Activated T-helper 17 cell treated with anti-CD3 and anti-CD28 coated beads, Interleukin-2, amount 50 U/mL, for 72 hours (primary cell): ENCODE measurements around the gene CALM3. TPM values are rescaled to one million over a fixed set of nuclear protein-coding genes. Genes with fewer than 3 reads are reported as not detected.
A peak's percentile ranks its signal among the peaks of the same experiment; 100 is the strongest.
"Not testable (repeated sequence)": the region's sequence is repeated elsewhere in the genome, so short reads cannot be mapped to it uniquely, and the experiment has no call there.

ENCODE experiments used
- ATAC-seq: fragments of 150-1000 bp; cut with Tn5 transposase; replicated peaks from 2 replicates; pipeline ENCODE4 v1.10.0; 2021; ENCODE audit warnings: mild to moderate bottlenecking, moderate library complexity
- H3K27ac Mint-ChIP-seq: one replicate; pipeline ENCODE4 v1.8.0; 2022; ENCODE audit warnings: mixed read lengths
- H3K27me3 Mint-ChIP-seq: one replicate; pipeline ENCODE4 v1.8.0; 2022; ENCODE audit warnings: mixed read lengths
- H3K36me3 Mint-ChIP-seq: one replicate; pipeline ENCODE4 v1.8.0; 2022; ENCODE audit warnings: low read depth, mild to moderate bottlenecking, mixed read lengths
- H3K4me1 Mint-ChIP-seq: one replicate; pipeline ENCODE4 v1.8.0; 2022; ENCODE audit warnings: mixed read lengths
- H3K4me3 Mint-ChIP-seq: one replicate; pipeline ENCODE4 v1.8.0; 2022; ENCODE audit warnings: mild to moderate bottlenecking, mixed read lengths
- H3K9me3 Mint-ChIP-seq: one replicate; pipeline ENCODE4 v1.8.0; 2022; ENCODE audit warnings: mixed read lengths
- total RNA-seq, 2 donors: library from RNA; stranded (reverse); gene quantifications; one replicate each; pipeline ENCODE4 v1.2.3, GENCODE V29; 2022

The CALM3 gene
- total RNA-seq: 100 to 1,000 TPM; 313 to 323 TPM

DNA sequence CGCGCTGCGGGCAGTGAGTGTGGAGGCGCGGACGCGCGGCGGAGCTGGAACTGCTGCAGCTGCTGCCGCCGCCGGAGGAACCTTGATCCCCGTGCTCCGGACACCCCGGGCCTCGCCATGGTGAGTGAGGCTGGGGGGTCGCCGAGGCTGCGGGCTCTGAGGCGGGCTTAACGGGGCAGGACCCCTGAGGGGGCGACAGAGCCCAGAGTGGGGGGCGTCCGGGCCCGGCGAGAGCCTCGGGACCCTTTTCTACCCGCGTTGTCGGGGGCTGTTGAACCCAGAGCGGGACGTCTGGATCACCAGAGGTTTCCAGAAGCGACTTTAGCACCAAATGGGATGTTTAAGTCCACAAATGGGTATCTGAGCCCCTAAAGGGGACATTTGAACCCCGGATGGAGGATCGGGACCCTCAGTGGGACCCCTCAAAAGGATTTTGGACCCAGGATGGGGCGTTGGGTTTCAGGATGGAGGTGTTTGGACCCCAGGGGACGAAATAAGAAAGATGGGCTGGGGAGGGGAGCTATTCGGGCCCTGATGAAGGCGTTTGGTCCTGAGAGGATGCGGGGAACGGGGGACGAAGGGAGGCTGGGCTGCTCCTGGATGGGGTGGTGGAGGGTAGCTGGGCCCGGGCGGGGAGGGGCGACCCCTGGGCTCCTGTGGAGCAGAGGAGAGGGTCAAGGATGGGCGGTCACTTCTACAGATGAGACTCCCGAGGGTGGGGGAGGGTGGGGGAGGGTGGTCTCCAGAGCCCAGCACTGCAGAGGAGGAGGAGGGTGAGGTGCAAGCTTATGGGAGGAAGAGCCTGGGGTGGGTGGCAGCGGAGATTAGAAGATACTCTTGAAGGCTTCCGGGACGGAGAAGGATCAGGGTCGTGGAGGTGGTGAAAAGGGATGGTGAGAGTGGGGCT is at the start of gene CALM3:
Gene CALM3, plus strand, starts transcription at position 13 of the 907 bp plus-strand sequence. Its CDS starts 105 bp downstream, at position 118.
- H3K36me3 Mint-ChIP-seq: peaks cover 55% of the 10 kb centered on the region
- H3K9me3 Mint-ChIP-seq: no peaks in the 10 kb centered on the region
- no peaks in the 10 kb centered on the region for H3K27me3 Mint-ChIP-seq
- no peak for ATAC-seq
- peak within 1 kb of the TSS; percentile 98 for H3K4me3 Mint-ChIP-seq
- H3K27ac Mint-ChIP-seq: peak within 1 kb of the TSS; percentile 100
- peaks cover 15% of the 10 kb centered on the region for H3K4me1 Mint-ChIP-seq

DNA sequence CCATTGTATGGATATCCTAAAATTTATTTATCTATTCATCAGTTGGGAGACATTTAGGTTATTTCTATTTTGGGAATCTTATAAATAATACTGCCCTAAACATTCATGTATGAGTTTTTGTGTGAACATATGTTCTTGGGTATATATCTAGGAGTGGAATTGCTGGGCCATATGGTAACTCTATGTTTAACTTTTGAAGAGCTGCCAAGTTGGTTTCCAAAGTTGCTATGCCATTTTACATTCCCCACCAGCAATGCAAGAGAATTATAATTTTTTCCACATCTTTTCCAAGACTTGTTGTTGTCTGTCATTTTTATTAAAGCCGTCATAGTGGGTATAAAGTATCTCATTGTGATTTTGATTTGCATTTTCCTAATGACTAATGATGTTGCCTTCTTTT is 48.2 kb upstream of the CALM3 start:
- H3K36me3 Mint-ChIP-seq: no peaks in the 10 kb centered on the region
- no peak overlapping the region for H3K27ac Mint-ChIP-seq
- peaks cover 11% of the 10 kb centered on the region for H3K9me3 Mint-ChIP-seq
- no peaks in the 10 kb centered on the region for H3K4me1 Mint-ChIP-seq
- no peak for ATAC-seq
- H3K4me3 Mint-ChIP-seq: no peak overlapping the region
- peaks cover 6% of the 10 kb centered on the region for H3K27me3 Mint-ChIP-seq

DNA sequence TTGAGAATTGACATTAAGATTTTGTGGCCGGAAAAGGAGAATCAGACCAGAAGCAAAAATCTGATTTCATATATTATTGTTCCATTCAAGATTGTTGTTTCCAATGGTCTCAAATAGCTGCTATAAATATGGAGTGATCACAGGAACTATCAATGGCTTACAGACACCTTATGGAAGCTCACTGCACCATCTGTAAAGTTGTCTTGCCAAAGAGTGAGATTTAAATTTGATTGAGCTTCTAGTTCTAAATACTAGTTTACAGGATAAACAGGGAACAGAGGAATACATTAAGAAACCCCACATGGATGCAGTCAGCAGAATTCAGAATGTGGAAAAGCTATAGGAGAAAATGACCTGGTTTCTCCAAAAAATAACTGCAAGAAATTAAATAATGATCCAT is 47.0 kb upstream of the CALM3 start:
- Mint-ChIP-seq H3K36me3 (no peaks in the 10 kb centered on the region), H3K27ac (no peak overlapping the region), H3K27me3 (peaks cover 6% of the 10 kb centered on the region), H3K4me1 (no peaks in the 10 kb centered on the region), H3K4me3 (no peak overlapping the region), H3K9me3 (peaks cover 11% of the 10 kb centered on the region)
- ATAC-seq: no peak

DNA sequence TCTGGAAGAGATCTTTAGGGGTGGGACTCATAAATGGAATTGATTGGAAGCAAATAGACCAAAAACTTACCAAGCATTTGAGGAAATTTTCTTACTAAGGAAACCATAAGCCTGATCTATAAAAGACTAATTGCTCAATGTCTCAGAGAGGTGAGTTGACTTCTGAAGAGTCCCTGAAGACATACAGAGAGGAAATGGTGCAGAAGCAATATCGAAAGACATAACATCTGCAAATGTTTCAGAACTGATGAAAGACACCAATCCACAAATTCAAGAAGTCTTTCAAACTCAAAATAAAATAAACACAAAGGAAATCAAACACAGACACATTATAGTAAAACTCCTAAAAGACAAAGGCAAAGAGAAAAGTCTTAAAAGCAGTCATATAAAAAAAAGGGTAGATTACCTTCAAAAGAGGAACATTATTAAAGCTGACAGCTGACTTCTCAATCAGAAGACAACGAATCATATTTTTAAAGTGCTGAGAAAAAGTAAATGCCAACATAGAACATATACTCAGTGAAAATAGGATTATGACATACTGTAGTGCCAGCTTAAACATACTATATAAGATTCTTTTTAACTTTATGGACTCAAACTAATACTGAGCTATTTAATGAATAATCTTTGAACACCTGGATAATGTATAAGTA is 45.4 kb upstream of the CALM3 start:
- no peak overlapping the region for H3K27ac Mint-ChIP-seq
- peaks cover 4% of the 10 kb centered on the region for H3K27me3 Mint-ChIP-seq
- H3K4me1 Mint-ChIP-seq: no peaks in the 10 kb centered on the region
- peaks cover 8% of the 10 kb centered on the region for H3K9me3 Mint-ChIP-seq
- no peaks in the 10 kb centered on the region for H3K36me3 Mint-ChIP-seq
- ATAC-seq: no peak
- no peak overlapping the region for H3K4me3 Mint-ChIP-seq

GRCh38 chr19:46556471-46556870 is 44.7 kb upstream of the CALM3 start:
- not testable (repeated sequence) for H3K4me3 Mint-ChIP-seq, H3K4me1 Mint-ChIP-seq, H3K27me3 Mint-ChIP-seq, ATAC-seq, H3K36me3 Mint-ChIP-seq, H3K27ac Mint-ChIP-seq, H3K9me3 Mint-ChIP-seq

DNA sequence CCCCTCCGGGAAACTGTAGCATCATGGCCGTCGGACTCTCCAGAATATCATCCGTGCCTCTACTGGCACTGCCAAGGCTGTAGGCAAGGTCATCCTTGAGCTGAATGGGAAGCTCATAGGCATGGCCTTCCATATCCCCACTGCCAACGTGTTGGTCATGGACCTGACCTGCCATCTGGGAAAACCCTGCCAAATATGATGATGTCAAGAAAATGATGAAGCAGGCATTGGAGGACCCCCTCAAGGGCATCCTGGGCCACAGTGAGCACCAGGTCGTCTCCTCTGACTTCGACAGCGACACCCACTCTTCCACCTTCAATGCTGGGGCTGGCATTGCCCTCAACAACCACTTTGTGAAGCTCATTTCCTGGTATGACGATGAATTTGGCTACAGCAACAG is 41.9 kb upstream of the CALM3 start:
- Mint-ChIP-seq H3K4me1 (peaks cover 6% of the 10 kb centered on the region), H3K27me3 (peaks cover 3% of the 10 kb centered on the region), H3K27ac (no peak overlapping the region), H3K9me3 (no peaks in the 10 kb centered on the region), H3K36me3 (no peaks in the 10 kb centered on the region), H3K4me3 (no peak overlapping the region)
- ATAC-seq: no peak

- not testable (repeated sequence) for H3K4me1 Mint-ChIP-seq, H3K36me3 Mint-ChIP-seq, ATAC-seq, H3K27me3 Mint-ChIP-seq, H3K9me3 Mint-ChIP-seq, H3K27ac Mint-ChIP-seq, H3K4me3 Mint-ChIP-seq
These were observed 41.5 kb upstream of the CALM3 start for GRCh38 chr19:46559675-46560074.

- Mint-ChIP-seq H3K27ac (peak overlapping the region; percentile 26), H3K4me1 (peaks cover 9% of the 10 kb centered on the region), H3K9me3 (no peaks in the 10 kb centered on the region), H3K36me3 (no peaks in the 10 kb centered on the region), H3K4me3 (no peak overlapping the region), H3K27me3 (no peaks in the 10 kb centered on the region)
- ATAC-seq: no peak
These were observed 36.4 kb upstream of the CALM3 start for GRCh38 chr19:46564701-46565100.

DNA sequence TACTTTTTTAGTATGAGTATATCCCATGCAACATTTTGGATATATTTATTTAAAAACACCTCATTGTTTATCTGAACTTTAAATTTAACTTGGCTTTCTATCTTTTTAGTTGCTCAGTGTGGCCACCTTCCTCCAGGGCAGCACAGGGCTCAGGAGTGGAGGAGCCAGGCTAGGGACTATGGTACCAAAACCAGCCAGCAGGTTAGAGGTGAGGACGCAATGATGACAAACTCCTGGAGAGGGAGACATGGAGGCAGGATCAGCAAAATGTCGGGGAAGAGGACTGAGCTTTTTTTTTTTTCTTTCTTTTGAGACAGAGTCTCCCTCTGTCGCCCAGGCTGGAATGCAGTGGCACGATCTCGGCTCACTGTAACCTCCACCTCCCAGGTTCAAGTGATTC is 29.6 kb upstream of the CALM3 start:
- ATAC-seq: no peak
- Mint-ChIP-seq H3K4me1 (peaks cover 6% of the 10 kb centered on the region), H3K27ac (no peak overlapping the region), H3K36me3 (no peaks in the 10 kb centered on the region), H3K27me3 (no peaks in the 10 kb centered on the region), H3K9me3 (no peaks in the 10 kb centered on the region), H3K4me3 (no peak overlapping the region)

GRCh38 chr19:46573679-46574498 is 27.2 kb upstream of the CALM3 start:
- Mint-ChIP-seq H3K4me3 (peak overlapping the region; percentile 13), H3K27ac (no peak overlapping the region), H3K27me3 (no peaks in the 10 kb centered on the region), H3K36me3 (no peaks in the 10 kb centered on the region), H3K9me3 (no peaks in the 10 kb centered on the region), H3K4me1 (peaks cover 6% of the 10 kb centered on the region)
- ATAC-seq: peak; percentile 19

- no peaks in the 10 kb centered on the region for H3K9me3 Mint-ChIP-seq
- no peak overlapping the region for H3K27ac Mint-ChIP-seq
- peak; percentile 69 for ATAC-seq
- H3K27me3 Mint-ChIP-seq: no peaks in the 10 kb centered on the region
- H3K4me1 Mint-ChIP-seq: peaks cover 6% of the 10 kb centered on the region
- H3K4me3 Mint-ChIP-seq: peak overlapping the region; percentile 13
- H3K36me3 Mint-ChIP-seq: no peaks in the 10 kb centered on the region
These were observed 26.6 kb upstream of the CALM3 start for GRCh38 chr19:46574533-46574932.

DNA sequence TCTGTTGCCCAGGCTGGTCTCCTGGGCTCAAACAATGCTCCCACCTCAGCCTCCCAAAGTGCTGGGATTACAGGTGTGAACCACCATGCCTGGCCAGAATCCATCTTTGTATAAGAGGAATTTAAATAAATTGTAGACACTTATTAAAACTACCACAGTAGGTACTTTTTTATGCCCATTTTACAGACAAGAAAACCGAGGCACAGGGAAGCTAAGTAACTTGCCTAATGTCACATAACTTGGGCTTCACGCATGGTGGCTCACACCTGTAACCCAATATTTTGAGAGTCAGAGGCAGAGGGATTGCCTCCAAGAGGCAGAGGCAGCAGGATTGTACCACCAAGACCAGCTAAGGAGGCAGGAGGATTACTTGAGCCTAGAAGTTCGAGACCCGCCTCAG is 22.7 kb upstream of the CALM3 start:
- Mint-ChIP-seq H3K4me1 (peaks cover 6% of the 10 kb centered on the region), H3K4me3 (no peak overlapping the region), H3K27ac (no peak overlapping the region), H3K36me3 (no peaks in the 10 kb centered on the region), H3K9me3 (no peaks in the 10 kb centered on the region), H3K27me3 (no peaks in the 10 kb centered on the region)
- ATAC-seq: no peak

DNA sequence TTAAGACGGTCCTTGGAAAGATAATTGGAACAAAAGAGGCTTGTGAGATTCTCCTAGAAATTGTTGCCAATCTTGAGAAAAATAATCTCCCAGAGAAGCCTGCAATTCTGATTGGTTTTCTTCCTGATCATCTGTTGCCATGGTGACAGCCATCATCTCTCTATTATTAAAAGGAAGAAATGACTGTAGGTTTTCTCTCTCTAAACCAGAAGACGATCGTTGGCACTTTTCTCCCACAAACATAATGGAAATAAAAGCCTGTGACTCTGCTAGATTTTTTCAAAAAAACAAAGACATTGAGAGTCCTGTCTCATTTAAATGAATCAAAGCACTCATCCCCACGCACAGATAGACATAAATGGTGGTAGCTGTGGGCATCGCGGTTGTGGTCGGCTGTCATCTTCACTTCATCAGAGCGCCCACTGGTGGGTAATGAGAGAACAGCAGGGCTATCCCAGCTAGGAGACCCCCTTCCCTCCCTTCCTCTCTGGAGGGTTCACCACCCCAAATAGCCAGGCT is 21.7 kb upstream of the CALM3 start:
- no peak overlapping the region for H3K27ac Mint-ChIP-seq
- no peaks in the 10 kb centered on the region for H3K27me3 Mint-ChIP-seq
- no peaks in the 10 kb centered on the region for H3K9me3 Mint-ChIP-seq
- H3K4me3 Mint-ChIP-seq: no peak overlapping the region
- peak; percentile 23 for ATAC-seq
- H3K4me1 Mint-ChIP-seq: peaks cover 7% of the 10 kb centered on the region
- H3K36me3 Mint-ChIP-seq: no peaks in the 10 kb centered on the region

DNA sequence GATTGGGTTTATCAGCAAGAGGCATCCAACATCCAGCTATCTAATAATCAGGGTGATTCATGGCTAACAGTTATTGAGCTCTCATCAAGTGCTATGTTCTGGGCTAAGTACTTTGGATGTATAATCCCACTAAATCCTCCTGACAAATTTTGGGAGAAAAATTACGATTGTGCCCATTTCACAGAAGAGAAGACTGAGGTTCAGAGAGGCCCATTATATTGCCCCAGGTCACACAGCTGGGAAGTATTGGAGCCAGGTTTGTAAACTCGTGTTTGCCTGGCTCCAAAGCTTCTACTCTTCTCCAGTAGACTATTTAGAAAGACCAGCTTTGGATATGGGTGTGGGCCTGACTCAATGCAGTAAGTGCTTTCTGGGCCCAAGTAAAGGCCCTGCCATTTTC is 20.9 kb upstream of the CALM3 start:
- Mint-ChIP-seq H3K4me3 (no peak overlapping the region), H3K4me1 (peaks cover 5% of the 10 kb centered on the region), H3K27me3 (no peaks in the 10 kb centered on the region), H3K27ac (no peak overlapping the region), H3K36me3 (no peaks in the 10 kb centered on the region), H3K9me3 (no peaks in the 10 kb centered on the region)
- ATAC-seq: no peak
